22Rv1 (cell line): Measurements from ENCODE around the gene KLK6.

Experiments
- ZFX ChIP-seq: fragments of 450-650 bp; IDR thresholded peaks from 2 replicates; pipeline ENCODE4 v1.6.1; 2017; ENCODE audit warnings: antibody characterized with exemption, borderline replicate concordance
- TF ChIP-seq, protein P1 (sequence below): fragments of 450-650 bp; IDR thresholded peaks from 2 replicates; pipeline ENCODE4 v1.5.1; 2017; ENCODE audit warnings: mild to moderate bottlenecking

DNA sequence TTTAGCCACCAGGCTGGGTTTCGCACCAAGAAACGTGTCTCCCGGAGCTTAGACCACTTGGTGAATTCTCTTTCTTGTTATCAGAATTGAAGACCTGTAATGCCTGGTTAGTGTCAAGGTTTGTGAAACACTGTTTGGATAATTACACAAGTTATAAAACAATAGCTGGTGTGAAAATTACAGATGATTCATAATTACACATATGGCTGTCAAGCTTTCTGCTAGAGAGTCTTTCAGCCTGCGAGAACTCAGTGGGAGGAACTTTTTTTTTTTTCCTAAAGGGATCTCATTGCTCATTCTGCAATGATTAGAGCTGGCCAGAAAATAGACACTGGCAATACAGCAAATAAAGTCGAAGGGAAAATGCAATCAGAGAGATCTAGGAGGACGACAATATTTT, 44.8 kb downstream of the KLK6 start:
- TF ChIP-seq, protein P1, sequence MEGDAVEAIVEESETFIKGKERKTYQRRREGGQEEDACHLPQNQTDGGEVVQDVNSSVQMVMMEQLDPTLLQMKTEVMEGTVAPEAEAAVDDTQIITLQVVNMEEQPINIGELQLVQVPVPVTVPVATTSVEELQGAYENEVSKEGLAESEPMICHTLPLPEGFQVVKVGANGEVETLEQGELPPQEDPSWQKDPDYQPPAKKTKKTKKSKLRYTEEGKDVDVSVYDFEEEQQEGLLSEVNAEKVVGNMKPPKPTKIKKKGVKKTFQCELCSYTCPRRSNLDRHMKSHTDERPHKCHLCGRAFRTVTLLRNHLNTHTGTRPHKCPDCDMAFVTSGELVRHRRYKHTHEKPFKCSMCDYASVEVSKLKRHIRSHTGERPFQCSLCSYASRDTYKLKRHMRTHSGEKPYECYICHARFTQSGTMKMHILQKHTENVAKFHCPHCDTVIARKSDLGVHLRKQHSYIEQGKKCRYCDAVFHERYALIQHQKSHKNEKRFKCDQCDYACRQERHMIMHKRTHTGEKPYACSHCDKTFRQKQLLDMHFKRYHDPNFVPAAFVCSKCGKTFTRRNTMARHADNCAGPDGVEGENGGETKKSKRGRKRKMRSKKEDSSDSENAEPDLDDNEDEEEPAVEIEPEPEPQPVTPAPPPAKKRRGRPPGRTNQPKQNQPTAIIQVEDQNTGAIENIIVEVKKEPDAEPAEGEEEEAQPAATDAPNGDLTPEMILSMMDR: no peak
- TF ChIP-seq ZFX: no peak
